ENCODE results near the gene REPIN1. TPM values are rescaled to one million over a fixed set of nuclear protein-coding genes. Genes with fewer than 3 reads are reported as not detected.
A peak's percentile ranks its signal among the peaks of the same experiment; 100 is the strongest.

The REPIN1 gene
- total and polyA plus RNA-seq, 2 donors (not counting 1 experiment from before 2014, with no cell fraction given), result 165 to 190 TPM

- H3K27ac ChIP-seq (ENCODE audit: low read length in 2 of 2), result no peak overlapping the region
- no peaks in the 10 kb centered on the region for H3K27me3 Mint-ChIP-seq
Measured at GRCh38 chr7:150401861-150402631, 33.4 kb downstream of the REPIN1 start.

More at GRCh38 chr7:150401861-150402631, 33.4 kb downstream of the REPIN1 start:
- peaks cover 12% of the 10 kb centered on the region for H3K79me2 ChIP-seq (ENCODE audit: control insufficient read depth, insufficient read depth, low read length)
- CTCF ChIA-PET, result interaction anchor here (1.1 to 1.7 kb wide), 3 partner anchors 20 to 46 kb away, joined by 3 to 5 read pairs (median 4); no protein-coding TSS in a partner anchor
- H3K27ac Mint-ChIP-seq, result peak overlapping the region; percentile 85
- WGBS (ENCODE audit: insufficient coverage), result 100% methylated on average over 5 of the region's 7 CpGs
- peaks cover 24 to 34% of the 10 kb centered on the region in 2 donors for H3K4me1 ChIP-seq (ENCODE audit: control insufficient read depth in 2 of 2, insufficient read depth in 2 of 2, low read length in 2 of 2)
- DNase-seq (no peak), ATAC-seq (ENCODE audit: low read depth) (no peak)
- no peak overlapping the region for H2AFZ ChIP-seq (ENCODE audit: insufficient read depth, low read depth, low read length, poor library complexity, severe bottlenecking)
- H3K4me2 ChIP-seq (replicated peaks; ENCODE audit: low read depth, low read length, poor library complexity, severe bottlenecking), result no peak overlapping the region
- H3K4me3 Mint-ChIP-seq, result peak overlapping the region; percentile 33
- H3K9me3 Mint-ChIP-seq (ENCODE audit: insufficient read depth), result no peaks in the 10 kb centered on the region
- POLR2A ChIA-PET, result interaction anchor here (1.0 to 1.5 kb wide), 3 partner anchors 22 to 33 kb away, joined by 3 to 8 read pairs (median 4); partner anchors contain the start of gene REPIN1
- no peak overlapping the region for H3K9ac ChIP-seq (ENCODE audit: low read length)
- no peaks in the 10 kb centered on the region for H4K20me1 ChIP-seq (ENCODE audit: control insufficient read depth, insufficient read depth, low read length, poor library complexity, severe bottlenecking)
- no peaks in the 10 kb centered on the region for H3K27me3 ChIP-seq (replicated peaks in 1 of 4; ENCODE audit: control extremely low read depth in 1 of 4, control insufficient read depth in 3 of 4, insufficient read depth in 4 of 4, low read length in 3 of 4)
- H3K9me3 ChIP-seq (ENCODE audit: control extremely low read depth in 1 of 3, control insufficient read depth in 2 of 3, insufficient read depth in 1 of 3, low read length in 2 of 3), result no peaks in the 10 kb centered on the region
- H3K4me3 ChIP-seq (ENCODE audit: control extremely low read depth in 1 of 5, extremely low read depth in 1 of 5, insufficient read depth in 1 of 5, low read depth in 2 of 5, low read length in 4 of 5), result no peak overlapping the region
- TF ChIP-seq EZH2 (IDR thresholded peaks at IDR 0.05; ENCODE audit: borderline replicate concordance, insufficient read depth, low read depth, low read length, poor library complexity, severe bottlenecking), result no peak
- TF ChIP-seq, protein P1, sequence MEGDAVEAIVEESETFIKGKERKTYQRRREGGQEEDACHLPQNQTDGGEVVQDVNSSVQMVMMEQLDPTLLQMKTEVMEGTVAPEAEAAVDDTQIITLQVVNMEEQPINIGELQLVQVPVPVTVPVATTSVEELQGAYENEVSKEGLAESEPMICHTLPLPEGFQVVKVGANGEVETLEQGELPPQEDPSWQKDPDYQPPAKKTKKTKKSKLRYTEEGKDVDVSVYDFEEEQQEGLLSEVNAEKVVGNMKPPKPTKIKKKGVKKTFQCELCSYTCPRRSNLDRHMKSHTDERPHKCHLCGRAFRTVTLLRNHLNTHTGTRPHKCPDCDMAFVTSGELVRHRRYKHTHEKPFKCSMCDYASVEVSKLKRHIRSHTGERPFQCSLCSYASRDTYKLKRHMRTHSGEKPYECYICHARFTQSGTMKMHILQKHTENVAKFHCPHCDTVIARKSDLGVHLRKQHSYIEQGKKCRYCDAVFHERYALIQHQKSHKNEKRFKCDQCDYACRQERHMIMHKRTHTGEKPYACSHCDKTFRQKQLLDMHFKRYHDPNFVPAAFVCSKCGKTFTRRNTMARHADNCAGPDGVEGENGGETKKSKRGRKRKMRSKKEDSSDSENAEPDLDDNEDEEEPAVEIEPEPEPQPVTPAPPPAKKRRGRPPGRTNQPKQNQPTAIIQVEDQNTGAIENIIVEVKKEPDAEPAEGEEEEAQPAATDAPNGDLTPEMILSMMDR (IDR thresholded peaks at IDR 0.05), result no peak
- intact Hi-C loops (cut with micrococcal nuclease), result loop anchor here (10.0 kb wide), 1 partner anchor 977 kb away; no protein-coding TSS in a partner anchor
- H3K36me3 ChIP-seq (replicated peaks in 1 of 2; ENCODE audit: control extremely low read depth in 1 of 2, control insufficient read depth in 1 of 2, extremely low read depth in 1 of 2, insufficient read depth in 2 of 2, low read length in 1 of 2), result peaks cover 0 to 5% of the 10 kb centered on the region in 2 experiments
- peaks cover 43% of the 10 kb centered on the region for H3K4me1 Mint-ChIP-seq
